DMS114 treated with DMSO at 0.1 percent for 48 hours (cell line): ENCODE measurements around the gene DLGAP1.
A peak's percentile ranks its signal among the peaks of the same experiment; 100 is the strongest.
"Not testable (repeated sequence)": the region's sequence is repeated elsewhere in the genome, so short reads cannot be mapped to it uniquely, and the experiment has no call there.

ENCODE experiments used
- DNase-seq: peaks from one replicate; lab custom pipeline; 2025; ENCODE audit not compliant: unreplicated experiment; lab: John Stamatoyannopoulos, UW

Gene DLGAP1

DNA sequence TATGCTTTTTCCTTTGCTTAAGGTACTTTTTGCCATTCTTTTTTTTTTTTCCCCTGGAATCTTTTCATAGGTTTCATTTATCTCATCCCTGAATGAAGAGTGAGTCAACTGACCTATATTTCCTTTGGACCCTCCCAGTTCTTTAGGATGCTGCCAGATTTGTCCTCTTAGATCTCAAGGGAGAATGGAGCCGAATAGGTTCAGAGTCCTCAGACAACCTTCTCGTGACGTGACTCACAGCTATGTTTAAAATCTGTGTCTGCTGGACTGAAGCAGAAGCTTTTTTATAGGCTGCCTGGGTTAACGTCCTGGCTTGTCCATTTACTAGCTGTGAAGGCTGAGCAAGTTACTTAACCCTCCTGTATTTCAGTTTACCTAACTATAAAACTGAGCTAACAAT is 358.6 kb downstream of the DLGAP1 start:
- no peak for DNase-seq

DNA sequence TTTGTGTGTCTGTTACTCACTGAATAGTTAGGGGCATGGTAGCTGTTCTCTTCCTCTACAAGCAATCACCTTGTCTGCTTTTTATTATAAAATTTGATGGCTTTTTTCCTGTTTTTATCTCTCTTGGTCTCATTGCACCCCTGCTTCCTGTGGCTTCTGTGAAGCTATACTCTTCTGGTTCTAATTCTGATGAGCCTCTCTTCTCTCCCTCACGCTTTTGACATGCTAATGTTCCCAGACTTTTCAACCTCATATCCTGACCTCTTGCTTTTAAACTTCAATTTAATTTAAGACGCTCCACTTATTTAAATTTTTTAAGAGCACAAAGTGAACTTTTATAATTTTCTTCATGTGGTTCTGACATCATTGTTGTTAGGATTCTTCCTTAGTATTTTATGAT is 361.4 kb downstream of the DLGAP1 start:
- no peak for DNase-seq

DNA sequence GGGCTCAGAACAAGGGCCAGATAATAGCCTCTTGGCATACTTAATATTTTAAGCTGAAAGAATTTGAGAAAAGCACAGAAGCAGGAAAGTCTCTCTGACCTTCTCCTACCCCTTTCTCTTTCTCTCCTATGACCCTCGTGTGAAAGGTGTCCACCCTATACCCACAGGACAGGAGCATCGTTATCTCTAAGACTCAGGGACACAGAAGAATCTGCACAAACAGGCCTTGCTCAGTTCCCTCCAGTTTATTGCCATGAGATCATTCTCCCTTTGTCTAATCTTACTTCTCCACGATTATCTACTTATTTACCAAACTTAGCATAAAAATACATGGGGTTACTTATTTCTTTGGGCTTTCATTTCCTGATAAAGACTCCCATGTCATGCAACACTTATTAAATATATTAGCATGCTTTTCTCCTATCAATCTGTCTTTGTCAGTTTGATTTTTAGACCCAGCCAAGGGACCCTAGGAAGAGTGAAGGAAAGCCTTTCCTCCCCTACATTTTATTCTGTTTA is 370.7 kb downstream of the DLGAP1 start:
- no peak for DNase-seq

DNA sequence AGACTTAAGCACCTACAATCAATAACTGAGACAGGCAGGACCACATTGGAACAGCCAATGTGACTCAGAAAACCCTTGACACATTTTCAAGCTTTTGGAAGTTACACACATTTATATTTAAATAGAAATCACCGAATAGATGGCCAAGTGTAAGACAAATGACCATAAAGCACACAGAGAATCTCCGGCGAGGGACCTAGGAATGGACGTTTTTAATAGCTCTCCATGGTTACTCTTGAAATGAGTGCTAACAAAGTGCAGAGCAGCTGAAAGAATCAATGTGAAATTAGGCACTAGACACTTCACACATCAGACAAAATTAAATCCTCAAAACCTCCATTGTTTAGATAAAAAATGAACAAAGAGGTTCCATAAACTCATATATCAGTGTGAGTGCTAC is 376.9 kb downstream of the DLGAP1 start:
- no peak for DNase-seq

DNA sequence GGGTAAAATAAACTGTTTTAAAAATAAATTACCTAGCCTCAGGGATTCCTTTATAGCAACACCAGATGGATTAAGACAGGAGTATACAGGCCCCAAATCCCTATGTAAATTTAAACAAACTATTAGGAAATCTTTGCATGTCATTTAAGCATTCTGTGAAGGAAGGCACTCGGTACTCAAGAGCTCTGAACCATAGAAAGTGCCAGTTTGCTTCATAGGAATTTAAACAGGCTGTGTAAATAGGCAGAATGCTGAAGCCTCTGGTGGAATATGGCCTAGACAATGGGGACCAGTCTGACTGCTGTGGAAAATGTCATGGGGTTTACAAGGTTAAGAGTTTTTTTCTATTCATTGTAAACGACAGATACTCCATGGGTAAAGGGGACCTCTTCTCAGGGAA is 377.4 kb downstream of the DLGAP1 start:
- no peak for DNase-seq

DNA sequence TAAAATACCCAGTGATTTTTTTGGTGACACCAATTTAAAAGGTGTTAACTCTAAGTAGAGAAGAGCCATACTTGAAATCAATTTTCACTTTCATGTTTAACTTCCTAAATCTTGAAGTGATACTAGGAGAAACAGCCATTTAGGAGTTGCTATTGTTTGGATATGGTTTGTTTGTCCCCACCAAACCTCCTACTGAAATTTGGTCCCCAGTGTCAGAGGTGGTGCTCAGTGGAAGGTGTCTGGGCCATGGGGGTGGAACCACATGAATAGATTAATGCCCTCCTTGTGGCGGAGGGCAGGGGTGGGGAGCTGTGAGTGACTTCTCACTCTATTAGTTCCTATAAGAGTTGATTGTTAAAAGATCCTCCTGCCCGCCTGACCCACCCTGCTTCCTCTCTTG is 377.9 kb downstream of the DLGAP1 start:
- no peak for DNase-seq

DNA sequence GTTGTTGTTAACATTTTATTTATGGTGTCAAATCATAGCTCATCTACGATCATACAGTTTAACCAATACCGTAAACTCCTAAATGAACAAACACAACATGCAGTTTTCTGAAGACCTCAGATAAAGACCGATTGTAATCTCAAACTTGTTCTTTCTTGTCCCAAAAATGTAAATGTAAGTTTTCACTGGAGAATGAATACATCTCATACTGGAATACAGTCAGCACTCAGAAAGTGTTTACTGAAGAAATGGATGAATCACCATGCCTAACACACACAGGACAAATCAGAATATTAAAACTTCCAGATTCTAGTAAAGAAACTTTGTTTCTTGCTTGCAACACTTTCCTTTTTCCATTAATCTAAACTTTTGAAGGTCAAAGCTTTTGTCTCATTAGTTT is 380.5 kb downstream of the DLGAP1 start:
- no peak for DNase-seq

DNA sequence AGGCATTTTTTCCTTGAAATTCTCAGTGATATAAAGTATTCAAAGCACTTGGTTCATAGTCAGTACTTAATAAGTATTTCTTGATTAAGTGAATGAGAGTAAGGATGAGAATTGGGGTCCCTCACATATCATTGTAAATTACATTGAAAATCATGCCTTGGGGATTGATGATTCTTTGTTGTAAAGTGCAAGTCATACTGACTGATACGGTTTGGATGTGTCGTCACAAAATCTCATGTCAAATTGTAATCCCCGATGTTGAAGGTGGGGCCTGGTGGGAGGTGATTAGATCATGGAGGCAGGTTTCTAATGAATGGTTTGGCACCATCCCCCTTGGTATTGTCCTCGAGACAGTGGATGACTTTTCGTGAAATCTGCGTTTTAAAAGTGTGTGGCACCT is 385.9 kb downstream of the DLGAP1 start:
- DNase-seq: no peak

DNA sequence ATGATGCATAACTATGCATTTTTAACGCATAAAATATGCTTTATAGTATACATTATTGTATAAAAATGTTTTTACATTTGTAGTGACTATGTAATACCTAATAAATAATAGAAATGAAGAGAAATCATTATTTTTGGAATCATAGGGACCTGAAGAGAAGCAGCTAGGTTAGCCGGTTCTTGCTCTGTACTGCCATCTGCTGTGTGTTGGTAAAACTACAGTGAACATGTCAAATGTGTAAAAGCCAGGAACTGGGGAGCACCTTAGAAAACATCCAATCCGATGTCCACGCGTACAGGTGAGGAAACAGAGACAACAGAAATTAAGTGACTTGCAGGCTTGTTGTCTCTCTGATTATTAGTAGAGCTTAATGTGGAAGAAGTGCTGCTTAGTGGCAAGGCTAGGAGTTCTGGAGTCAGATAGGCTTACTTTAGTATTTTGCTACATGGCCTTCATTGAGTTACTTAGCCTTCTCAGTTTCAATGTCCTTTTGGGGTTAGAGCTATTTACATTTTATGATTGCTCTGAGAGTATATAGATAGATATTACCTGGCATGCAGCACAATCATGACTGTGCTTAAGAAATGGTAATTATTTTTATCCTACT is 386.5 kb downstream of the DLGAP1 start:
- DNase-seq: peak; percentile 46

DNA sequence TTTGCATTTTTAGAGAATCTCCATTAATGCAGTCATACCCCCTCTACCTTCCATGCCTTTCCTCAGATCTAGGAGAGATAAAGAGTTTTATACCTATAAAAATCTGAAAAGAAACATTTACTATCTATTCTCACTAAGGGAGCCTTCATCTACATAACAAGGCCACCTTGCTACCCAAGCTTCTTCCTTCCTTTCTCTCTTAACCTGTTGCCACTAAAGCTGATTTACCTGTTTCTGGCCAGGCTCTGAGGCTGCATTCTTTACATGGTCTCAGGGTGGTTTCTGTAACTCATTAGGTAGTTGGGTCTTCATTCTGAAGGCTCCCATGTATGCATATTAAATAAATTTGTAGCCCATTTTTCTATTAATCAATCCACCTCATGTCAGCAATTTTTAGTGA is 391.6 kb downstream of the DLGAP1 start:
- no peak for DNase-seq

DNA sequence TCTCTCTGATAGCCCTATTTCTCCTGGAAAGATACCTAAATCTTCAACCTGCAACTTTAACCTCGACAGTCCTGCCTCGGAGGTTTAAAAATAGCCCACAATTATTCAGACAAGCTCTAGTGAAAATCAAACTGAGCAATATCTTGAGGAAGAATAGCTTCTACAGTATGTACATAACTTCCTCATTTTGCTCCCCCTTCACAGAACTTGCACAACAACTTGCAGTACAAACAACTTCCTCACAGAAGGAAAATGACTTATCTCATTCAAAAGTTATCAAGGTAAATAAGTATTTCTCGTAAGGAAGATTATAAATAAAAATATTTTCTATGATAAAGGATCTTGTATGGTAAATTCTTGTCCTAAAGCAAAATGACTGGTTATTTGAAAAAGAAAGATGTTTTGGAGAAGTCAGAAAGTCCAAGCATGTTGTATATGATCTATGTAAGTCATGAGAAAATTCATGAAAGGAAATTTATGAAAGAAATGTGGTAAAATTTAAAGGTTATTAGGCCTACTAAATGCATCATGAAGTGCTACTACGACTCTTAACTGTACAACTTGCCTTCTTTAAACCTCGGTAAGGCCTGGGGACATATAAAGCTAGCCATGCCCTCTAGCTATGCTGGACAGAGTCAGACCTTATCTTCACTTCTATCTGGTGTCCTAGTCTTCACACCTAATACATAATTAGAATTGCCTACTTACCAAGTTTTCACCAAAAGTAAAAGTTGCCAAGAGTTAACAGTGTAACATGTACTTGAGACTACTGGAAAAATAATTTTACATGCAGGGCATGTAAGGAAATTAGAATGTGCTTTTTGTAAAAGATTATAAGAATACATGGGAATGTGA is 394.5 kb downstream of the DLGAP1 start:
- peak; percentile 17 for DNase-seq

DNA sequence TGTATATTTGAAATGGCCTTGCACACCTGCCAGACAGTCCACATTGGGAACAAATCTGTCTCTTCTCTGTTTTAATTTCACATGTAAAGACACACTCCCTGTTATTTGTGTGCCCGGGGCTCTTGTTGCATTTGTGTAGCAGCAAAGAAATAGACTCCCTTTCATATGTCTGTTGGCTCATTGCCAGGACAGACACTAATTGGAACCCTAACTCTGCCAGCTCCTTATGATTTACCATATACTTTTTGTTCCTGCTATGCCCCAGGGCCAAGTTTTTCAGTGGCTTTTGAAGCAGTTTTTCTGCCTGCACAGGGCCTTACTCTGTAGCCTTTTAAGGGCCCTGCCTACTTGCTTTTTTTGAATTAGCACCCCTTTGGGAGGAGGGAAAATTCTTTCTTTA is 396.9 kb downstream of the DLGAP1 start:
- DNase-seq: no peak

DNA sequence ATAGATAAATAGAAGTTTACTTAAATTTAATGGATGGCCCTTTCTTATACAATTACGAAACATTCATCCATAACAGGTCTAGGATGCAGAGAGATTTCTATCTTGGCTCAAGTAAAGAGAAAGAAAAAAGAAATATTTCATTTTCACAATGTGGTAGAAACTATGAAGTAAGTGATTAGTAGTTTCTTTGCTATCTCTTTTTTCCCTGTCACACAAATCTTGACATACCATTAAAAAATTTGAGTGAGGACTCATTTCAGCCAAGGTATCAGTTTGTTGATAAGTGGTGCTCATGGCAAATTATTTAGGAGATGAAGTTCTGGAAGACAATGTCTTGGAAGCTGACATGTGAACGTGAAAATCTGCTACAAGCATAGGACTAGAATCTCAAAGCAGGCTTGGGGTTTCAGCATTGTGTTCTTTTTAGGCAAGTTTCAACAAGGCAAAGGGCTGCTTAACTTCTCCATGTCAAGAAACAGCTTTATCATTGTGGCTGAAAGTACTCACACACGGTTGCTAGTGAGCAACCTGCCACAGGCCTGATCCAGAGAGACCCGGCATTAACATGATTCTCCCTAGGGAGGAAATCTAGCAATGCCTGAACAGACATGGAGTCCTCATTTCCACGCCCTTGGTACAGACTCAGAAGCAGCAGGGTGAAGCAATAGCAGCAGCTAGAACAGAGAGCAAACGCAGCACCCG is 414.6 kb downstream of the DLGAP1 start:
- DNase-seq: no peak

DNA sequence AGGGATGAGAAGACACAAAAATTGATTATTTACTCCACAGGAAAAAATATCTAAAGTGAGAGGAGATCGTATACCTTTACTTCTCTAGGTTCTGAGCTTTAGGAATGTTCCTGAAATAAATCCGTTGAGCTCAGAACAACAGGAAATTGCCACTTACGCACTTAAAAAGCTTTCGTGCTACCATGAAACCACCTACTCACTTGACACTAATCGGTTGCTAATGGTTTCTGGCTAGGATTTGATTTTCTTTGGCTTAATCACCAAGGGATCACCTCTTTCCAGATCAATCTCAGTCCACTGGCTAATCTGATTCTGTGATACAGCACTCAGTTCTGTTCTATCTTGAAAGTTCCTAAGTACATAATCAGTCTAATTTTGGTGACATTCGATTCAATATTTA is 419.6 kb downstream of the DLGAP1 start:
- DNase-seq: no peak

DNA sequence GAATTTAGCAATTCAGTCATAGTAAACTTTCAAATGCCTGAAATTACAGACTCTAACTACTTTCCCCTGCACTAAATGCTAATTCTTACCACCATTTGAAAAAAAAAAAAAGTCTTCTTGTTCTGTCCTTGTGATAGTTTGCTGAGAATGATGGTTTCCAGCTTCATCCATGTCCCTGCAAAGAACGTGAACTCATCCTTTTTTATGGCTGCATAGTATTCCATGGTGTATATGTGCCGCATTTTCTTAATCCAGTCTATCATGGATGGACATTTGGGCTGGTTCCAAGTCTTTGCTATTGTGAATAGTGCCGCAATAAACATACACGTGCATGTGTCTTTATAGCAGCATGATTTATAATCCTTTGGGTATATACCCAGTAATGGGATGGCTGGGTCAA is 420.3 kb downstream of the DLGAP1 start:
- not testable (repeated sequence) for DNase-seq

DNA sequence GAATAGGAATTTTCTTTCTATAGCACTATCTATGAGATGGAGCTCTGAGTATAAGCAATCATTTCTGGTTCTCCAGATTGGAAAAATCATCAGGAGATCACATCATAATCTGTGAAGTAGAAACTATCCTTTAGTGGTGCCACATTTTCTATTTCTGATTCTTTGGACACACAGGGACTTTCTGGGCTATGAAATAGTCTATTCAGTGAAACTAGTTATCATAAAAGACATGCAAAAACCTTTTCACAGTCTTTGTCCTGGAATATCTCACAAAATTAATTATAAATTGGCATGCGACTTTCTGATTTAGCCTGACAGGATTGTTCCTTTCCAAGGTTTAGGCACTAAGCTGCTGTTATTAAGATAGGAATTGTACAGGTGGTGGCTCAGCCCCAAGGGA is 428.6 kb downstream of the DLGAP1 start:
- no peak for DNase-seq

DNA sequence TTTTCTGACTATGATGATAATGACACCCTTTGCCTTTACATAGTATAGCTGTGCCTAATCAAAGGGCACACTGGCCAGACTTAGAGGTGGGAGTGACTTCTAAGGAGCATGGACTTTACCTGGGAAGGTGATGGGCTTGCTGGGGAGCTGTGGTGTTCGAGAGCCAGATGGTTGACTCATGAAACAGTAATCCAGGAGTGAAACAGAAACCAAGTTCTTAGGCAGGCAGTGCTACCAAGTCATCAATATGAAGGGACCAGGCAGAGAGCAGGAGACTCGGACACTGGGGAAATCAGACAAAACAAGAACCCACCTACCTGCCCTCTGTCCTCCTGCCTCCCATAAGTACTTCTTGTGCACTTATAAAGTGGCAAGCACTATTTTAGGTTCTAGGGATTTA is 430.4 kb downstream of the DLGAP1 start:
- no peak for DNase-seq

DNA sequence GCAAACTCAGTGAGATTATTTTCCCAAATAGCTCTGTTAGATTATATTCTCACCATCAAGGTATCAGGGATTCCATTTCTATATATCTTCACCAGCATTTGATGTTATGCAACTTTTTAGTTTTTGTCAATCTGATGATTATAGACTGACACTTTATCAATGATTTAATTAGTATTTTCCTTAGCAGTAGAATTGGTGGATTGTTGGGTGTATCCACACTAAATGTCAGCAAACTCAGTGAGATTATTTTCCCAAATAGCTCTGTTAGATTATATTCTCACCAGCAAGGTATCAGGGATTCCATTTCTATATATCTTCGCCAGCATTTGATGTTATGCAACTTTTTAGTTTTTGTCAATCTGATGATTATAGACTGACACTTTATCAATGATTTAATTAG is 432.4 kb downstream of the DLGAP1 start:
- DNase-seq: not testable (repeated sequence)

DNA sequence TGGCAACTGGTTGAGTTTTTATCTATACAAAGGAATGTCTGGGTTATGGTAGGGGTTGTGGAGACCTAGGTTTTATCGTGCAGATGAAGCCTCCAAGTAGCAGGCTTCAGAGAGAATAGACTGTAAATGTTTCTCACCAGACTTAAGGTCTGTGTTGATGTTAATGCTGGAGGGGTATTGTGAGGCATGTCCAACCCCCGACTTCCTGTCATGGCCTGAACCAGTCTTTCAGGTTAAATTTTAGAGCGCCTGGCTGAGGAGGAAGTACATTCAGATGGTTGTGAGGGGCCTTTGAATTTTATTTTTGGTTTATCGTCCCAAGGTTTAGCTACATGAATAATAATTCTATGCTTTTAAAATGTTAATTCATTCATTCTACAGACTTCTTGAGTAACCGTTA is 435.1 kb downstream of the DLGAP1 start:
- DNase-seq: no peak

DNA sequence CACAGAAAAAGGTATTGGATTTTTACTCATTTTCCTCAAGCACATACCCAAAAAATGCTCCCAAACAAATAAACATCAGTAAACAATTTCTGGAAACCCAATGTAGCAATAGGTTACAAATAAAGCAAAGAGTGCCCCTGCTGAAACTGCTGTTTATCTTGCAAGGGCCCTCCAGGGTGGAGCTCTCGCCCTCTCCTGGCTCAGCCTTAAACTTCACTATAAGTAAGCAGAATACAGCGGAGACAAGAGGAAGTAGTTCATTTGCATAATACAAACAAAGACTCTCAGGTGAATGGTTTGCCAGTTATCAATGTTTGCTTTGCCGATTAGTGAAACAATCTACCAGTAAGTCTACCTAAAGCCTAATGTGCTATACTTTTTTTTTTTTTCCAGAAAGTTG is 437.6 kb downstream of the DLGAP1 start:
- peak; percentile 4 for DNase-seq

DNA sequence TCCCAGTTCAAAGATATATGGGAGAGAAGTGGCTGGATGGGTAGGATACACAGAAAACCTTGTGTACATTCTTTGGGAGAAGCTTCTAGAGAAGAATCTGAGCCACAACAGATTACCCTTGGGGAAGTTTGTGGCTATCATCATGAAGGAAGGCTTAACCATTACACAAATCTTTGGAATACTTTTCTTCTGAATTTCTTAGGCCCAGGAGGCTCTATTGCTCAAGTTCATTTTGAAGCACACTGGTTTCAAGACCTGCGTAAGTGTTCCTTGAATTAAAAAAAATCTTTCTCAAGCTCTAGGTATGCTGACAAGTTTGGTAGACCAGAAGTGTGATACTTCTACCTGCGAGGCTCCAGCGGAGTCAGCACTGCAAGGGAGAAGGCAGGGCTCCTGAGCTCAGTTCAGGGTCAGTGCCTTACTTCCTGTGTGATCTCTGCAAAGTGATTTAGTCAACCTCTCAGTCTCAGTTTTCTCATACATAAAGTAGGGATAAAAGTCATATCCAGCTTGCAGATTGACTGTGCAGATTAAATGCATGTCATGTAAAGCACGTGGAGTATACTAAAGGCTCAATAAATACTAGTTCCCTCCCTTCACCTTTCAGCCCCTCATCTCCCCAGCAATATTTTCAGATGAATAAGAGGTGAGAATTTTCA is 438.6 kb downstream of the DLGAP1 start:
- no peak for DNase-seq
